ENCODE data around the gene WIPI1.
"Not testable (repeated sequence)": the region's sequence is repeated elsewhere in the genome, so short reads cannot be mapped to it uniquely, and the experiment has no call there.

The WIPI1 gene

GRCh38 chr17:68407656-68408055 lies 49.6 kb downstream of the WIPI1 start:
- DNase-seq: not testable (repeated sequence)

DNA sequence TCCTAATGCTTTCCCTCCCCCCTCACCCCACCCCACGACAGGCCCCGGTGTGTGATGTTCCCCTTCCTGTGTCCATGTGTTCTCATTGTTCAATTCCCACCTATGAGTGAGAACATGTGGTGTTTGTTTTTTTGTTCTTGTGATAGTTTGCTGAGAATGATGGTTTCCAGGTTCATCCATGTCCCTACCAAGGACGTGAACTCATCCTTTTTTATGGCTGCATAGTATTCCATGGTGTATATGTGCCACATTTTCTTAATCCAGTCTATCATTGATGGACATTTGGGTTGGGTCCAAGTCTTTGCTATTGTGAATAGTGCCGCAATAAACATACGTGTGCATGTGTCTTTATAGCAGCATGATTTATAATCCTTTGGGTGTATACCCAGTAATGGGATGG lies 53.5 kb downstream of the WIPI1 start:
- not testable (repeated sequence) for DNase-seq

- no peak for DNase-seq
Observed at GRCh38 chr17:68403122-68403521, 54.2 kb downstream of the WIPI1 start.

DNA sequence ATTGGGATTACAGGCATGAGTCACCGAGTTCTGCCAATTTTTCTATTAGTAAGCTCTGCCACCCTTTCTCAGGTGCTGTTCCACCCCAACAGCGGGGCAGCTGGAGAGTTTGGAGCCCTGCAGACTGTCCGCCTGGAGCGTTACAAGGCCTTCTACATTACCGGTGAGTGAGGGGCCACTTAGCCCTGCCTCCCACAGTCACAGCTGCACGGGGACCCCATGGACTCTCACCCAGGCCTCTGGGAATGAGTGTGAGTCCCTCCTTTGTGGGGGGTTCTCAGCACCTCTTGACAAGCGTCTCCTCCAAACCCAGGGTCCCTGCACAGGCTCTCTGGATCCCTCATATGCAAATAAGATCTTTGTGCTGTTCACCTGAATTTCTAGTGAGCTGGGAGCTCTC lies 56.0 kb downstream of the WIPI1 start:
- no peak for DNase-seq

DNA sequence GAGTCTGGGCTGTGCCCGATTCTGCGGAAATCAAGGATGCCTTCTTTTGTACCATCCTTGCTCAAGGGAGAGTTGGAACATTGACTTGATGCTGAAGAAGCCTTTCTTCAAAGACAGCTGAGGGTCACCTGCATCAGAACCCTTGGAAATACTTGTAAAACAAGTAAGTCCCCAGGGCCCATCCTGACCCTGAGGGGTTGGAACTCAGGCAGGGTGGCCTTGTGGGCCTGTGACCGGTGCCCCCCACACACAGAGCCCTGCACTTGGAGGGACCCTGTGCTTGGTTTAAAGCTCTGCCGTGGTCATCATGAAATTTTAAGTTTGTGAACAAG lies 56.9 kb downstream of the WIPI1 start:
- DNase-seq: no peak

DNA sequence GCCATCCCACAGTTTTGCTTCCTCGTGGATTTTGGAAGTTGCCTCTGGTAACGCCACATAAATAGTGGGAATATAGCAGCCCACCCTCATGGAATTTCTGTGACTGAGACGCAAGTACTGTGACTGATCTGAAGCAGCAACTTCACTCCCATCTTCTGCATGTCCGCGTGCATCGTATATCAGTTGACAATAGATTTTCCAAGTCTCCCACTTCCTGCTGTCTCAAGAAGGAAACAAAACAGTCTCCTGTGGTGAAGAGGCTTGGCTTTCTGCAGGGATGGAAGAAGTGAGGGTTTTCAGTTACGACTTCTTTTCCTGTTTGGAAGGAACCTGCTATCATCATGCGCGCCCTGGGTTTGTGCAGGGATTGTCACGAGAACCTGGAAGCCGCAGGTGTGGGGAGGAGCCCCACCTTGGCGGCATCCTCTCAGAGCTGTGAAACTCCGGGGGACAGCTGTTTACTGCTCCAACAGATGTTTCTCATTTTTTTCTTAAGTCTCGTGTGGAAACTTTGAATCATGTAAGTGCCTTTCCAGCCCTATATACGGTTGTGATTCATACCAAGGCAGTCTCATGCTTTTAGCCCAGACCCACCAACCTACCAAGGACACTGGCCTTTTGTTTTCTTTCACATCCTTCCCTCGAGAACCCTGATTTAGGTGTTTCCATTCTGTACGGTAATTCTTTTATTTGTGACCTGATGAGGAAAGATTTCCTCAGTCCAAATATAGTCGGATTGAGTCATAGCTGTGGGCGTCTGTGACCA lies 57.5 kb downstream of the WIPI1 start:
- peak; percentile 57 for DNase-seq

- peak; percentile 67 for DNase-seq
Observed at GRCh38 chr17:68398691-68399637, 58.3 kb downstream of the WIPI1 start.

- DNase-seq: no peak
Observed at GRCh38 chr17:68397108-68397536, 60.2 kb downstream of the WIPI1 start.

DNA sequence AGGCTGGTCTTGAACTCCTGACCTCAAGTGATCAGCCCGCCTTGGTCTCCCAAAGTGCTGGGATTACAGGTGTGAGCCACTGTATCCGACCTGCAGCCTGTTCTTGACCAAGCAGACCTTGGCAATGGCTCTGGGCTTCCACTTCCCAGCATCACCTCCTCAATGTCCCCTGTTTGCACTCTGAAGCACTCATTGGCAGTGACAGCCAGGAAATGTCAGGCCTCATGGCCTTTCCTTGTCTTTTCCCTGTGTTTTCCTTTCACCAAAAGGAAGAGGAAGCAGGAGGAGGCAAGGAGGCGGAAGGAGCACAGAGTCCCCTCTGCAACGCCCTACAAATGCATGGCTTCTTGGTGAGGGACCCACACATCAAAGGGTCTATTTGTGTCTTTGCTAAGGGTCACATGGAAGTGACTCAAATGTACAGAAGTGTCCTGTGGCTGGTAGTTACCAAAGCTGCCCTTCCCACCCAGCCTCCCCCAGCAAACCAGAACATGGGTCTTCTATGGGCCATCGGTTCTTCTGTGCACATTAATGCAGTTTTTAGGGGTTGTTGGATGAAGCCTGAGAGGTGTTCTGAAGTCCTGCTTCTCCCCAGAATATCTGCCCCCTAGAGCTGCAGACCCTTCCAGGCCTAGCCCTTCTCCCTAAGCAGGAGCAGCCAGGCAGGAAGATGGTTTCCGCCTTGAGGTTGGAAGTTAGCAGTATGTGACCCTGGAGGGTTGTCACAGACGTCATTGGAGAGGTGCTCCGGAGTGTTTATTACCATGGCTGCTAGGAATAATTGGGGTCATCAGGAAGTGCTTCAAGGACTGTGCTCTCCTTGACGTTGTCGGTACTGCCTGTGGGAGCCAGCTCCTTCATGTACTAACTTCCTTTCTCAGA lies 60.8 kb downstream of the WIPI1 start:
- DNase-seq: no peak

- DNase-seq: no peak
Observed at GRCh38 chr17:68394608-68395331, 62.5 kb downstream of the WIPI1 start.

DNA sequence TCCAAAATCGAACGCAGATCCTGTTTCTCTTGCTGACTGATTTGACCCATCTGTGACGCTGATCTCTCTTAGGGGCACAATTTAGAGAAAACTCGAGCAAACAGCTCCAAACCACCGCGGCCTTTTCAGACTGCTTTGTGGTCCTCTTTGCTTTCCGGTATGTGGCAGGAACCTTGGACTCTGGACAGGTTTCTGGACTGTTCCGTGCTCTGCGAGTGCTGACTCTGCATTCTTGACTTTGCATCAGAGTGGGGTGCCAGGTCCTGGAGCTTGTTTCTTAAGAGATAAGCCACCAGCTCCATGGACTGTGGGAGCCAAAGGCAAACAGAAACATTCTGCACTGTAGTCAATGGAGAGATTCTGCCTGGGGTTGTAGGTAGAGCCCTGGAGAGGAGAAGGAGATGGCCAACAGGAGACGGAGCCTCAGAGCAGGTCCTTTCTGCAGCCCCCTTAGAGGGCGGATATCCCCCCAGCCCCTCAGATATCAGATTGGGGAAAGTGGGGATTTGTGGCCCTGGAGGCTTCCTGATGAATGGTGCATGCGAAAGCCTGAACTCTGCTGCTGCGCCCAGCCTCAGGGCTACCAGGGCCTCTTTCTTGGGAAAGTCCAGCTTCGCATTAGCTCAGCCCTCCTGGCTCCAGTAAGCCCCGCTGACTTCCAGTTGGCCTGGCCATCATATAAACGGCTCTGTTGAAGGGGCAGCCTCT lies 65.6 kb downstream of the WIPI1 start:
- DNase-seq: no peak

- no peak for DNase-seq
Observed at GRCh38 chr17:68390888-68391545, 66.3 kb downstream of the WIPI1 start.

GRCh38 chr17:68389041-68389440 lies 68.3 kb downstream of the WIPI1 start:
- DNase-seq: no peak

GRCh38 chr17:68387435-68388218 lies 69.7 kb downstream of the WIPI1 start:
- no peak for DNase-seq

GRCh38 chr17:68385490-68386215 lies 71.6 kb downstream of the WIPI1 start:
- no peak for DNase-seq

- no peak for DNase-seq
Observed at GRCh38 chr17:68384941-68385340, 72.4 kb downstream of the WIPI1 start.

DNA sequence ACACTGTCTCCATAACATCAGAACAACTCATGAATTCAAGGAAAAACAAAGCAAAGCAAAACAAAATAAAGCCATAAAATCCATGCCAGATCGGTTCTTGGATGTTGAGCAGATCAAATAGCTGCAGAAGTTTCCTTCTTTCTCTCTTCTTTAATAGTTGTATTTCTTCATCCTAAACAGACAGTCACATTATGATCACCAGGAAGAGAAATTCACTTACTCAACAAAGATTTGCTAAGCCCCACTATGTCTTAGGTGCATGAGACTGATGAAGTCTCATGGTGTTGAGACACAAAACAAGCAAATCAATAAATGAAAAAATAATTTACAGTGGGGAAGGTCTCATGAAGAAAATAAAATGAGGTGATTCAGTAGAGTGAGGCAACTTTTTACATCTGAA lies 72.8 kb downstream of the WIPI1 start:
- no peak for DNase-seq

DNA sequence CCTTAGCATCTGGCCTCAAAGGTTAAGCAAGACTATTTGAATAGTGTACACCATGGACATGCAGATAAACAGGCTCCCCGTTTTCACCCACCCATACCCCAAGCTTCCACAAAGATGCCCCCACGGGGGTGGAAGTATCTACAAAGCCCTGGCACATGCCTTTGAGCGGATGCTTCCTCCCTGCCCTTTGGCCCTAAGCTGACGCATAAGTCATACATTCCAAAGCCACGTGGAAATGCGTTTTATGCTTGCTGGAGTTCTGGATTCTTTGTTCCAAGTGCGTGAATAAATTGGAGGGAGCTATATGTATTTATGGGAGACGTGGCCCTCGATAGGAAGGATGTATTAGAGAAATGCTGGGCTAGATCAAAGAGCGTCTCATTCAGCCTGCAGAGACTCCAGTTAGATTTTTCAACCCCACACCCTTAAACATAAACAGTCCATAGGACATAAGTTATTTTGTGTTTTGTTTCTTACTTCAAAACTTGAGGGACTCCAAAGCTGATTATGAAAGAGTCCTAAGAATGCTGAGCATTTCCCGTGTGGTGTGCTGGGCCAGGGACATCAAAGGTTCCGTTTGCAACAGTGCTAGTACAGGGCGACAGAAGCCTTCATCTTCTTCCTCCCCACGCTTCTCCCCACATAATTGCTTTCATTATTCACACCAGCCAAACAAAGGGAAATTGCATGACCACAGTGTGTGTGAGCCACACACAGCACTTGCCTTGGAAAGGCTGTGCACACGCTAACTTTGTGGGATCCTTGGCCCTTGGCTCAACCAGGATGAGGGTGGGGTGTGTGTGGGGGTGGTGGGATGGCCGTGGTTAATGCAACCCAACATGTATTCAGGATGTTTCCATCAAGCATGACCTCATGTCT lies 73.6 kb downstream of the WIPI1 start:
- DNase-seq: peak; percentile 22

DNA sequence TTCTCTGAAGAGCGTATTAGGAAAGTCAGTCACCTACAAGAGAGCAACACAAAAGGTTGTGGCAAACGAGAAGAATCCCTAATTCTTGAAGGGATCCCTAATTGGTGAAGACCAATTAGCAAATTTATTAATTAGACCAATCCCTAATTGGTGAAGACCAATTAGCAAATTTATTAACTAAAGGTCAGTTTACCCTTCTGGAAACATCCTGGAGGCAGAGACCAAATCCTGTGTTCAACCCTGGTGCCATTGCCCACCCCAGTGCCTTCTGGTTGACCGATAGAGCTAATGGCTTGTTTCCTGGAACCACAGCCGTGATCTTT lies 74.2 kb downstream of the WIPI1 start:
- no peak for DNase-seq

Data from activated CD4-positive, alpha-beta T cell treated with anti-CD3 and anti-CD28 coated beads, Interleukin-2, Interleukin-6, amounts not matched to agents 100 ng/mL and 50 ng/mL, durations not matched to agents 16 hours and 8 hours (primary cell).